ENCODE results near the gene SLC6A17. TPM values are rescaled to one million over a fixed set of nuclear protein-coding genes. Genes with fewer than 3 reads are reported as not detected.

Gene SLC6A17
- 0.50 and 0.58 TPM in 2 replicates for total RNA-seq (ENCODE audit: low replicate concordance)
- long read RNA-seq = 0 reads

DNA sequence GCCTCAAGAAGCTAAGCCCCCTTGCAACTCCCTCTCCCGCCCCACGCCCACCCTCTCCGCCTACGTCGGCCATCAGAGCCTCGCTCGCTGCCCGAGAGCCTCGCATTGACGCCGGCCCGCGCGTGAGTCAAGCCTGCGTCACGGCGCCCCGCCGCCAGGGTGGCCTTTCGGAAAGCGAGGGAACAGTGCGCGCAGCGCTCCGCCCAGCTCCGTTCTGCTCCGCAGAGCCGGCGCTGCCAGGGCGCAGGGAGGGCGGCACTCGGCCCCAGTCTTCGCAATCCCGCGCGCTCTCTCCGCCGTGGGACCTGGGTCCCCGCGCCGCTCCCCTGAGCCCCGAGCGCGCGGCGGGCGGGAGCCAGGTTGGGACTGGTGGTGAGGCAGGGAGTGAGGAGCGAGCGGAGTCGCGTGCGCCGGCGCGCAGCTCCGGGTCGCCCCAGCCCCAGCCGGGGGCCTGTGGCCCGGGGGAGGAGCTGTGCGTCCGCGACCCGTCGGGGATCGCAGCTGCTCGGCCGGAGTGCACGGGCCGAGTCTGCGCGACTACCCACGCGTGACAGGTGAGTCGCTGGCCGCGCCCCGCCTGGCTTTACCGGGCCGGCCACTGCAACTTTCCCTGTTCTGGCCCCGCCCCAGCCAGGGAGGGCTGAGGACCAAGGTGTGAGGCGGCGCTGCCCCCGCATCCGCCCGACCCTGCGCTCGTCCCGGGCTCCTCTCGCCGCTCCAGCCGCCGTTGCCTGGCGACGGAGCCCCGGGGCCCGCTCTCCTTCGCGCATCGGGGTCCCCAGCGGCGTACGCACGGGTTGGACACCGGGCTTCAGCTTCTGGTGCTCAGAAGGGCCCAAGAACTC is at the start of gene SLC6A17:
TSS of gene SLC6A17 (plus strand) at position 165 of the 845 bp plus-strand sequence. CDS start 16,436 bp downstream, outside the sequence.
- TF ChIP-seq, protein P1, sequence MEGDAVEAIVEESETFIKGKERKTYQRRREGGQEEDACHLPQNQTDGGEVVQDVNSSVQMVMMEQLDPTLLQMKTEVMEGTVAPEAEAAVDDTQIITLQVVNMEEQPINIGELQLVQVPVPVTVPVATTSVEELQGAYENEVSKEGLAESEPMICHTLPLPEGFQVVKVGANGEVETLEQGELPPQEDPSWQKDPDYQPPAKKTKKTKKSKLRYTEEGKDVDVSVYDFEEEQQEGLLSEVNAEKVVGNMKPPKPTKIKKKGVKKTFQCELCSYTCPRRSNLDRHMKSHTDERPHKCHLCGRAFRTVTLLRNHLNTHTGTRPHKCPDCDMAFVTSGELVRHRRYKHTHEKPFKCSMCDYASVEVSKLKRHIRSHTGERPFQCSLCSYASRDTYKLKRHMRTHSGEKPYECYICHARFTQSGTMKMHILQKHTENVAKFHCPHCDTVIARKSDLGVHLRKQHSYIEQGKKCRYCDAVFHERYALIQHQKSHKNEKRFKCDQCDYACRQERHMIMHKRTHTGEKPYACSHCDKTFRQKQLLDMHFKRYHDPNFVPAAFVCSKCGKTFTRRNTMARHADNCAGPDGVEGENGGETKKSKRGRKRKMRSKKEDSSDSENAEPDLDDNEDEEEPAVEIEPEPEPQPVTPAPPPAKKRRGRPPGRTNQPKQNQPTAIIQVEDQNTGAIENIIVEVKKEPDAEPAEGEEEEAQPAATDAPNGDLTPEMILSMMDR (conservative IDR thresholded peaks at IDR 0.05) = peak; percentile 63
- Mint-ChIP-seq H3K4me3 (peak within 1 kb of the TSS; percentile 70), H3K9me3 (no peaks in the 10 kb centered on the region), H3K4me1 (ENCODE audit: unreplicated experiment) (peaks cover 3% of the 10 kb centered on the region), H3K27ac (no peak within 1 kb of the TSS), H3K27me3 (peaks cover 45% of the 10 kb centered on the region), H3K36me3 (no peaks in the 10 kb centered on the region)
- DNase-seq (ENCODE audit: extremely low spot score, unreplicated experiment) = no peak

DNA sequence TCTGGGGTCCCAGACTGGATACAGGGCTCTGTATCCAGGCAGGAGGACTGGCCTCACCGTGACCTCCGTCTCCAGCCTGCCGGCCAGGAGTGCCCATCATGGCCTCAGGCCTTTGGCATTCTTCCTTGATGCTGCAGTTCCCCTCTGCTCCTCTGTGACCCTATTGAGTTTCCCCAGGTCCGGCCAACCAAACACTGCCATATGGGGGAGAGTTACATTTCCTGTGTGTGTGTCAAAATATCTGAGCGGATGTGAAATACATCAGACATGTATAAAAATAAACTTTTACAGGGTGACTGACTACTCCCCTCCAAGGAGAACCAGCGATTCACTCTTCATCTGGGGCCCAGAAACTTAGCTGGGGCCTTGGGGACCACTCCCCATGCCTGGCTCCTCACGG is 48.2 kb upstream of the SLC6A17 start:
- H3K9me3 Mint-ChIP-seq = no peaks in the 10 kb centered on the region
- no peak for DNase-seq (ENCODE audit: extremely low spot score, unreplicated experiment)
- H3K27me3 Mint-ChIP-seq = peaks cover 29% of the 10 kb centered on the region
- TF ChIP-seq, protein P1 (conservative IDR thresholded peaks at IDR 0.05) = no peak
- H3K36me3 Mint-ChIP-seq = no peaks in the 10 kb centered on the region
- peak overlapping the region; percentile 15 for H3K27ac Mint-ChIP-seq
- peaks cover 27% of the 10 kb centered on the region for H3K4me1 Mint-ChIP-seq (ENCODE audit: unreplicated experiment)
- no peak overlapping the region for H3K4me3 Mint-ChIP-seq

DNA sequence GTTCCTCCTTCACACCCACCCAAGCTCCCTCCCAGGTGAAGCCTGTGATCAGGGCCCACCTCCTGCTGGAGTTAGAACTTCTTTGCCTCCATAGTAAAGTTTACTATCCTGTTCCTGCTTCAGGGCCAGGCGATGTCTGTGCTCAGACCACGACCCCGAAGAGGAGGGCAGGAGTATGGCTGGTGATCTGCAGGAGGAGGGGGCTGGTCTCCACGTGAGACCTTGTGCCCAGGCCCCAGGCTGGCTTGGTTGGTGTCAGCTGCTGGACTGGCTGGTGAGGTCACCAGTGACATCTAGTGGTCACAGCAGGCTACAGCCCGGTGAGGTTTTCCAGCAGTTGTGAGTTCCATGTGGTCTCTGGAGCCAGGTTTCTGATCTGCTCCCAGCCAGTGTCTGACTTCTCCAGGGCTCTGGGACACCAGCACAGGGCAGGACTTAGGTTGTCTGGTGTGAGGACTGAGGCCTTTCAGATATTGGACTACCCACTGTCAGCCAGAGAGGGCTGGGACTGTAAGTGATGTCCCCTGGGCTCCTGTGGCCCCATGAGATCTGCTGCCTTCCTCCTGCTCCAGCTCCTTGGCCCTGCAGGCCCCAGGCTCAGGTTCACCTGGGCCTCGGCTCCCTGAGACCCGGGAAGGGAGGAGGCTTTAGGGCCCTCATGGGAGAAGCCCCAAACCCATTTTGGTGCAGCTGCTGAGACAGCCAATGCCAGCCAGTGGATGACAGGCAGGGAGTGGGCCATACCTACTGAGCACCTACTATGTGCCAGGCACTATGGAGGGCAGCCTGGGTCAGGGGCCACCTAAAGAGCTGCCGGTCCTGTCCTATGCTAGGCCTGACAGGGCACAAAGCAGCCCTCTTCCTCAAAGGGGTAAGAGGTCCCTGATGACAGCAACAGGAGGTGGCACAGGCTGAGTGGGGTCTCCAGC is 44.0 kb upstream of the SLC6A17 start:
- peaks cover 46% of the 10 kb centered on the region for H3K27me3 Mint-ChIP-seq
- no peak overlapping the region for H3K27ac Mint-ChIP-seq
- H3K4me3 Mint-ChIP-seq = peak overlapping the region; percentile 44
- H3K36me3 Mint-ChIP-seq = no peaks in the 10 kb centered on the region
- peak; percentile 79 for DNase-seq (ENCODE audit: extremely low spot score, unreplicated experiment)
- H3K9me3 Mint-ChIP-seq = no peaks in the 10 kb centered on the region
- TF ChIP-seq, protein P1 (conservative IDR thresholded peaks at IDR 0.05) = peak; percentile 95
- H3K4me1 Mint-ChIP-seq (ENCODE audit: unreplicated experiment) = peaks cover 21% of the 10 kb centered on the region

DNA sequence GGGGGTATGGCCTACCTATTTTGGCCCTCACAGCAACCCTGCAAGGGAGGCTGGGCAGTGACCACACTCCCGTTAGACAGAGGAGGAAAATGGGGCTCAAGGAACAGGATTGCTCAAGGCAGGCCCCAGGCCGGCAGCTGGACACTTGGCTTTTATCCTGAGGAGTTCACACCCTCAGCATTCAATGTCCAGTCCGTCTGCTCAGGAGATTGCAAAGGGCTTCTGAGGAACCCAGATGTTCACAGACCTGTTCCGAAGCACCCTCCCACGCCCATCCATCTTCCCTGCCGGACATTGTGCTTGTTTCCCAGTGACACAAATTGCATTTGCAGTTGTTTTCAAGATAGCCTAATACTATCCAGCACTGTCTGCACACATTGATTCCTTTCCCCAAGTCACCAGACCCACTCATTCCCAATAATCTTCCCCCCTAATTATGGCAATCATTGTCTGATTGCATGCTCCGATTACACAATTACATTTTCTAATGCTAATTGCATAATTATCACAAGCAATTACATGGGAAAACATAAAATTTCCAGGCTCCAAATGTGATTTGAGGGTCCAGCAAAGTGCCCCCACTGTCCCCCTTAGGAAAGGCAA is 42.3 kb upstream of the SLC6A17 start:
- Mint-ChIP-seq H3K9me3 (no peaks in the 10 kb centered on the region), H3K27ac (no peak overlapping the region), H3K4me3 (no peak overlapping the region)

DNA sequence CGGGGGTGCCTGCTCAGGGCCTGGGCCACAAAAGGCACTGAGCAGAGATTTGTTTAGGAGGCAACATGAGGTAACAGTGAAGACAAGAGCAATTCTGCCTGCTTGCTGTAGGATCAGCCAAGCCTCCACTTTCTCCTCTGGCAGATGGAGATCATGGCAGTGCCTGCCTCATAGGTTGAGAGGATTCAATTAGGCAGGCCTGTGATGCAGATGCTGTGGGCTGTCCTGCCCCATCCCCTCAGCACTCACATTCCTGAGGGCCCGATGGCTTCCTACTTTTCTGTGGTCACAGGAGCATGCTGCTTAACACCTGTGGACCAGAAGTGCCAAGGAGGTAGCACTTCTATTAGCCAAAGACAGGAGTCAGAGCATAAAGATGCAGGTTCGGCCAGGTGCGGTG is 39.2 kb upstream of the SLC6A17 start:
- no peaks in the 10 kb centered on the region for H3K36me3 Mint-ChIP-seq
- peaks cover 20% of the 10 kb centered on the region for H3K4me1 Mint-ChIP-seq (ENCODE audit: unreplicated experiment)
- H3K9me3 Mint-ChIP-seq = no peaks in the 10 kb centered on the region
- H3K4me3 Mint-ChIP-seq = no peak overlapping the region
- peaks cover 65% of the 10 kb centered on the region for H3K27me3 Mint-ChIP-seq
- no peak overlapping the region for H3K27ac Mint-ChIP-seq
- TF ChIP-seq, protein P1 (conservative IDR thresholded peaks at IDR 0.05) = no peak
- no peak for DNase-seq (ENCODE audit: extremely low spot score, unreplicated experiment)

More for the DNA sequence above, 42.3 kb upstream of the SLC6A17 start:
- no peak for DNase-seq (ENCODE audit: extremely low spot score, unreplicated experiment)
- Mint-ChIP-seq H3K27me3 (peaks cover 51% of the 10 kb centered on the region), H3K36me3 (no peaks in the 10 kb centered on the region), H3K4me1 (ENCODE audit: unreplicated experiment) (peaks cover 14% of the 10 kb centered on the region)
- TF ChIP-seq, protein P1 (conservative IDR thresholded peaks at IDR 0.05) = no peak
